Mucosa of stomach (tissue), 1 donor: Measurements from ENCODE around the gene ARHGEF37.
"Not testable (repeated sequence)": the region's sequence is repeated elsewhere in the genome, so short reads cannot be mapped to it uniquely, and the experiment has no call there.

Experiments
- H3K27me3 ChIP-seq: one replicate; pipeline ENCODE4 v1.7.0; 2013; ENCODE audit warnings: mild to moderate bottlenecking, low read length; ENCODE audit not compliant: control insufficient read depth, insufficient read depth
- H3K36me3 ChIP-seq: one replicate; pipeline ENCODE4 v1.7.0; 2013; ENCODE audit warnings: low read length; ENCODE audit not compliant: control insufficient read depth, insufficient read depth
- H3K4me1 ChIP-seq: one replicate; pipeline ENCODE4 v1.7.0; 2013; ENCODE audit warnings: mild to moderate bottlenecking, low read length; ENCODE audit not compliant: control insufficient read depth, insufficient read depth
- H3K4me3 ChIP-seq: one replicate; pipeline ENCODE4 v1.7.0; 2013; ENCODE audit warnings: low read length
- H3K9ac ChIP-seq: one replicate; pipeline ENCODE4 v1.7.0; 2013; ENCODE audit warnings: mild to moderate bottlenecking, low read length, moderate library complexity
- H3K9me3 ChIP-seq: one replicate; pipeline ENCODE4 v1.7.0; 2013; ENCODE audit warnings: mild to moderate bottlenecking, low read length, moderate library complexity; ENCODE audit not compliant: control insufficient read depth
- donor health status: Pancreatic carcinoma.

ARHGEF37 gene

DNA sequence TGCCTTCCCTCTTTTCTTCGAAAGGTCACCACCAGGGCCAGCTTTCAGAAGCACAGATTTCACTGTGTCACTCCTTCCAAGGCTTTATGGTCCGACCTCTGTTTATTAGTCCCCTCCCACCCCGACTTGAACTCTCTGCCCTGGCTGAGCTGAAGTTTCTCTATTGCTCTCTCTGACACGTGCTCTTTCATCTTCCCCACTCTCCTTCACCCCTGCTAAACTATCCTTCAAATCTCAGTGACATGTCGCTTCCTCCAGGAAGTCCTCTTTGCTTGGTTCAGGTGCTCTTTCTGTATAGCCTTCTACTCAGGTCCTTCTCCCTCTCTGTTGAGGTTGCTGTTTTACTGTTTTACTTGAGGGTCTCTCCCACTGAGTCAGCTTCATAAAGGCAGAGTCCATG lies 64.4 kb downstream of the ARHGEF37 start:
- Histone ChIP-seq H3K27me3 (no peaks in the 10 kb centered on the region), H3K4me3 (no peak overlapping the region), H3K9ac (no peak overlapping the region), H3K4me1 (peaks cover 8% of the 10 kb centered on the region), H3K36me3 (no peaks in the 10 kb centered on the region), H3K9me3 (no peaks in the 10 kb centered on the region)

DNA sequence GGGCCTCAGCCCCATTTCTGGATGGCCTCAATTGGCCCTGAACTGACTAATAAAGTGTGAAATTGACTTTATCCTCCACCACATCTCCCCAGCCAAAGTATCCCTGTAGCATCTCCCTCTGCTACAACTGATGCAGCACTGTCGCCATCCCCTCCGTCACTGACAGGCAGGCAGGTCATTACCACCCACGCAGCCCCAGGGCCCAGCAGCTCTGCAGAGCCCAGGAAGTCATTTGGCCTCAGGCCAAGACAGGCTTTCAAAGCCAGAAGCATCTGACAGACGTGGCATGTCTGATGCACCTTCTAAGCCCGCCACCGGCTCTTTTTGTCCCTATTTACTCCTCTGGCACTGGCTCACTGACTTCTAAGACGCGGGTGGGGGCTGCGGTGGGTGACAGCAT lies 65.3 kb downstream of the ARHGEF37 start:
- H3K4me3 ChIP-seq = no peak overlapping the region
- peaks cover 1% of the 10 kb centered on the region for H3K4me1 ChIP-seq
- H3K9ac ChIP-seq = no peak overlapping the region
- no peaks in the 10 kb centered on the region for H3K27me3 ChIP-seq
- H3K36me3 ChIP-seq = no peaks in the 10 kb centered on the region
- H3K9me3 ChIP-seq = no peaks in the 10 kb centered on the region

DNA sequence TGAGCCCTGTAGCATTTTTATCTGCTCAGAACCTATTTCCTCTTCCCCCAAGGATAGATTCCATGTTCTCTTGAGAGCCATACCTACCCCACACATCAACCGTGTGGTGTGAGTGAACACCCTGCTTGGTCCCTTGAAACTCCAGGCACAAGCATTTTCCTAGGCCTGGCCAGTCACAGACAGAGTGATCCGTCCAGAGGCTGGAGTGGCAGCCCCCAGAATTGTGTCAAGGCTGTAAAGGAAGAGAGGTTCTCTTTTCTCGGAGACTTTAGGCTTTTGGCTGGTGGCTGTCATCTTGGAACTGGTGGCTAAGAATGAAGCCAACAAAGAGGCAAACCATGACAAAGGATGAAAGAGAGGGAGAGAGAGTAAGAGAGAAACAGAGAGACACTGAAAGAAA lies 66.0 kb downstream of the ARHGEF37 start:
- H3K9ac ChIP-seq = no peak overlapping the region
- H3K36me3 ChIP-seq = no peaks in the 10 kb centered on the region
- no peak overlapping the region for H3K4me3 ChIP-seq
- no peaks in the 10 kb centered on the region for H3K27me3 ChIP-seq
- no peaks in the 10 kb centered on the region for H3K9me3 ChIP-seq
- no peaks in the 10 kb centered on the region for H3K4me1 ChIP-seq

DNA sequence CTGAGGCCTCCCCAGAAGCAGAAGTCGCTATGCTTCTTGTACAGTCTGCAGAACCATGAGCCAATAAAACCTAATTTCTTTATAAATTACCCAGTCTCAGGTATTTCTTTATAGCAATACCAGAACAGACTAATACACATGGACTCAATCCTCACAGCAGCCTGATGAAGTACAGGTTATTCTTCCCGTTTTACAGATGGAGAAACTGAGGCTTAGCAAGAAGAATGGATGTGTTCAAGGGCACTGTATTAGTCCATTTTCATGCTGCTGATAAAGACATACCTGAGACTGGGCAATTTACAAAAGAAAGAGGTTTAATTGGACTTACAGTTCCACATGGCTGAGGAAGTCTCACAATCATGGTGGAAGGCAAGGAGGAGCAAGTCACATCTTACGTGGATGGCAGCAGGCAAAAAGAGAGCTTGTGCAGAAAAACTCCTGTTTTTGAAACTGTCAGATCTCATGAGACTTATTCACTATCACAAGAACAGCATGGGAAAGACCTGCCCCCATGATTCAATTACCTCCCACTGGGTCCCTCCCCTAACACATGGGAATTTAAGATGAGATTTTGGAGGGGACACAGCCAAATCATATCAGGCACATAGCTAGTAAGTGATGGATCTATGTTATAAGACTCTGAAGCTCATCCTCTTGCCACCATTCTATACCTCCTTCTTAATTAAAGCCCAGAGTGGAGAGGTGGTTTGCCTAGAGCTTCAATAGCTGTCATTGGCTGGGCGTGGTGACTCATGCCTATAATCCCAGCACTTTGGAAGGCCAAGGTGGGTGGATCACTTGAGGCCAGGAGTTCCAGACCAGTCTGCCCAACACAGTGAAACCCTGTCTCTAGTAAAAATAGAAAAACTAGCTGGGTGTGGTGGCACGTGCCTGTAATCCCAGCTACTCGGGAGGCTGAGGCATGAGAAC lies 67.4 kb downstream of the ARHGEF37 start:
- not testable (repeated sequence) for H3K9me3 ChIP-seq, H3K27me3 ChIP-seq, H3K9ac ChIP-seq, H3K36me3 ChIP-seq, H3K4me3 ChIP-seq, H3K4me1 ChIP-seq

DNA sequence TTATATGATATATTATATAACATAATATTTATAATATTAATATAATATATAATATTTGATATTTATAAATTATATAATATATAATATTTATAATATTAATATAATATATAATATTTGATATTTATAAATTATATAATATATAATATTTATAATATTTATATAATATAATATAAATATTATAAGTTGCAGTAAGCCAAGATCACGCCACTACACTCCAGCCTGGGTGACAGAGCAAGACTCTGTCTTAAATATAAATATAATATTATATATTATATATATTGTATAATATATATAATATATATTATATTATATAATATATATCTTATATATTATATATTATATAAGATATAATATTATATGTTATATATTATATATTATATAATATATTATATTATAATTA lies 68.4 kb downstream of the ARHGEF37 start:
- not testable (repeated sequence) for H3K9ac ChIP-seq, H3K9me3 ChIP-seq, H3K27me3 ChIP-seq, H3K4me1 ChIP-seq, H3K4me3 ChIP-seq, H3K36me3 ChIP-seq

DNA sequence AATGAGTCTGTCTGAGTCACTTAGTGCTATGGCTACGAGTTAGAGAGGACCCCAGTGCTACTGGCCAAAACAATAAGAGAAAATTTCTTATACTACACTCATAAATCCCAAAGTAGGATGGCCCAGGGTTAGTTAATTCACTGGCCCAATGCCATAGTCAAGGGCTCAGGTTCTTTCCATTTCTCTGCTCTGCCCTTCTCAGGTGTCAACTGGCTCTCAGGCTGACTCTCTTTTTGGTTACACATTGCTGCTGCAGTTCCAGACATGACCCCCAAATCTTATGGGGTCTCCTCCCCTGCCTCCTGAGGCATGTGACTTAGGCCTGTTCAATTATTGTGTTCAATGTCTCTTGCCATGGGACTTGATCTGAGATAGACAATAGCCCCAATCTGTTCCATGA lies 70.4 kb downstream of the ARHGEF37 start:
- Histone ChIP-seq H3K4me3 (no peak overlapping the region), H3K9ac (no peak overlapping the region), H3K9me3 (no peaks in the 10 kb centered on the region), H3K4me1 (peaks cover under 1% of the 10 kb centered on the region), H3K27me3 (no peaks in the 10 kb centered on the region), H3K36me3 (no peaks in the 10 kb centered on the region)

DNA sequence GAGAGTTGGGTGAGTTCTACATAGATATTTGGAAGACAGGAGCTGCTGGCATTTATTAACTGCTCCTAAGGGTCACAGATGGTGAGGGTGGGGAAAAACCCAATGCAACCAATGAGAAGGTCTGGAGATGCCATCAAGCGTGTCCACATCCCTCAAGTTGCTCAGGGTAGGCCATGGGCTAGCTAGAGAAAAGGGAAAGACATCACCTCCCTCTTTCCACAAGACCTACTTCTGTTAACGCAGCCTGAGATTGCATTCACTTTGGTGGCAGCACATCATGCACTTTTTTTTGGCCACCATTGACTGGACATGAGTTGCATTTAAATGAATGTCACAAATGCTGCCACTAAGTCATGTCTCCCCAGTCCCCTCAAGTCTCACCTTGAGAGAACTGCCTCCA lies 71.4 kb downstream of the ARHGEF37 start:
- H3K4me1 ChIP-seq = peaks cover 10% of the 10 kb centered on the region
- no peak overlapping the region for H3K9ac ChIP-seq
- H3K4me3 ChIP-seq = no peak overlapping the region
- no peaks in the 10 kb centered on the region for H3K27me3 ChIP-seq
- H3K9me3 ChIP-seq = no peaks in the 10 kb centered on the region
- no peaks in the 10 kb centered on the region for H3K36me3 ChIP-seq

DNA sequence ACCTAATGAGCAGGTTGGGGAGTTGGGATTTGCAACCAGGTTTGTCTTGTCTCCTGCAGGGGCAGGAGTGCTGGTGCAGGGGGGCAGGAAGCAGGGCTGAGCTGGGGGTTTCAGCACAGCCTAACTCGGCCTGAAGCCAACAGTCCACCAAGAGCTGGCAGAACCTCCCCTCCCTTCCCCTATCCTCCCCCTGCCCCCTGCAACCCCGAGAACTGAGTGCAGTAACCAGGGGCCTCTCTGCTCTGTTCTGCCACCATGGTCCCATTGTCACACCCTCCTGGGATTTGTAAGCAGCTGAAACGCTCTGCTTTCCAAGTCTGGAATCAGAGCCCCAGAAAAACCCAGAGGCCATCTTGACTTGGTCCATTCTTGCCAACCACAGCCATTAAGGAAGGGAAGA lies 72.9 kb downstream of the ARHGEF37 start:
- Histone ChIP-seq H3K36me3 (no peaks in the 10 kb centered on the region), H3K4me1 (peaks cover 25% of the 10 kb centered on the region), H3K9me3 (no peaks in the 10 kb centered on the region), H3K4me3 (no peak overlapping the region), H3K27me3 (no peaks in the 10 kb centered on the region), H3K9ac (no peak overlapping the region)

DNA sequence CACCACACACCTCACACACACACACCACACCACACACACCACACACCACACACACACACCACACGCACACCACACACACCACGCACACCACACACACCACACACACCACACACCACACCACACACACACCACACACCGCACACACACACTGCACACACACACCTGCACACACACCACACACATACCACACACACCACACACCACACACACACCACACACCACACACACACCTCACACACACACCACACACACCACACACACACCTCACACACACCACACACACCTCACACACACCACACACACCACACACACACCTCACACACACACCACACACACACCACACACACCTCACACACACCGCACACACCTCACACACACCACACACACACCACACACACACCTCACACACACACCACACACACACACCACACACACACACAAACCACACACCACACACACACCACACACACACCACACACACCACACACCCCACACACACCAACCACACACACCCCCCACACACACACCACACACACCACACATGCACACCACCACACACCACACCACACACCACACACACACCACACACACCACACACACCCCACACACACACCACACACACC lies 73.7 kb downstream of the ARHGEF37 start:
- no peak overlapping the region for H3K9ac ChIP-seq
- H3K4me3 ChIP-seq = no peak overlapping the region
- H3K4me1 ChIP-seq = peaks cover 33% of the 10 kb centered on the region
- no peaks in the 10 kb centered on the region for H3K9me3 ChIP-seq
- H3K36me3 ChIP-seq = no peaks in the 10 kb centered on the region
- no peaks in the 10 kb centered on the region for H3K27me3 ChIP-seq

DNA sequence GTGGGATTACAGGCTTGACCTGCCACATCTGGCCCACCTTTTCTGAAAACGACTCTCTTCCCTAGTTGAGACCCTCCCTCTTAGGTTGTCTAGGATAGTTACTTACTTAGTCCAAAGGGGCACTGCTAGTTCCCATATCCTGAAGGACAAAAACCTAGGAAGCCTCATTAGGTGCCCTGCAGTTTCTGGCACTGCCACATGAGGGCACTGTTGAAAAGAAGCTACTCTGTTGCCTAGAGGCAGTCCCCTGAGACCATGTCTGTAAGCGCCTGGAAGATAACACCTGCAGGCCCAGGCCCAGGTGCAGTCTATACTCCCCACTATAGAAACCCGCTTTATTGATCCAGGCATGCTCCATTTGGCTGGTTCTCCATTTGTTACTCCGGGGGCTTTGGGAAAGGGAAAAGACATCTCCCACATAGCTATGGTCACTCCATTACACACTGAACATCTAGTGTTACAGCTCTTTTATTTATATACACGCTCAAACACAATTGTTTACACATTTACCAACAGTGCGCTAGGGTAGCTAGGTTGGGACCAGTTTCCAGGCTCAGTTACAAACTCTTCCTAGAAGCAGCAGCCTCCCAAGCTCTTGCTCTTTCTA lies 75.4 kb downstream of the ARHGEF37 start:
- no peaks in the 10 kb centered on the region for H3K9me3 ChIP-seq
- no peak overlapping the region for H3K9ac ChIP-seq
- no peaks in the 10 kb centered on the region for H3K36me3 ChIP-seq
- no peaks in the 10 kb centered on the region for H3K27me3 ChIP-seq
- no peak overlapping the region for H3K4me3 ChIP-seq
- H3K4me1 ChIP-seq = peaks cover 33% of the 10 kb centered on the region

DNA sequence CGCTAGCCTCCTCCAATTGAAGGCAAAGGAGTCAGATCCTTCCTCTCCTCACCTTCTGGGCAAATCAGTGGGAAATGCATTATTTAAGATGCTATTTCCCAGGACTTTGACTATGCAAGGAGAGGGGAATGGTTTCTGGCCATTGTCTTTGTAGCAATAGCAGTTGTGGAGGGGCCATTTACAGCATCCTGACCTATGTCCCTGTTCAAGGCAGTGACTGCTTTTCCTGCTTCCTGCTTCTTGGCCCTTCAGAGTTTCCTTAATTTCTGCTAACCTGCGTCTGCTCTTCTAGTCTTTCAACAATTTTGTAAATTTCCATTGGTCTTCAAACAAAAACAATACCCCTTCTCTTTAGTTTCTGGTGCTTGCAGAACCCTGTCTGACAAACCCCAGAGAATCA lies 76.0 kb downstream of the ARHGEF37 start:
- Histone ChIP-seq H3K9me3 (no peaks in the 10 kb centered on the region), H3K9ac (no peak overlapping the region), H3K4me1 (peaks cover 33% of the 10 kb centered on the region), H3K36me3 (no peaks in the 10 kb centered on the region), H3K4me3 (no peak overlapping the region), H3K27me3 (no peaks in the 10 kb centered on the region)

DNA sequence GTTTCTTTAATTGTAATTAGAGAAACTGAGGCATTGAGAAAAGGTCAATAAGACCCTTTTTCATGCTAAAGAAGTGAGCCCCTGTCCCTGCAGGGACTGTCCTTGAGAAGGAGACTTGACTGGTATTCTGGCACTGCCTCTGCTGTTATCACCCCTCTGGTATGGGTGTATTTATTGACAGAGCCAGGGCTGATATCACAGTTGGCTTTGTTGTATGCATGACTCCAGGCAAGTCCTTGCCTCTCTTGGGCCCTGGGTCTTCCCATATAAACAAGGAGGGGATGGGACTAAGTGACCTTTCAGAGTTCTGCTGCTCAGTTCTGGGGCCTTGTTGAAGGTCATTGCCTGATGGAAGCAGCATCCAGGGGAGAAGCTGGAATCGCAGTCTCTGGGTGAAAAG lies 77.0 kb downstream of the ARHGEF37 start:
- H3K9me3 ChIP-seq = no peaks in the 10 kb centered on the region
- H3K27me3 ChIP-seq = no peaks in the 10 kb centered on the region
- no peak overlapping the region for H3K9ac ChIP-seq
- peaks cover 33% of the 10 kb centered on the region for H3K4me1 ChIP-seq
- no peak overlapping the region for H3K4me3 ChIP-seq
- H3K36me3 ChIP-seq = no peaks in the 10 kb centered on the region
